Heart right ventricle (tissue), 16 donors: ENCODE data around the gene ZNF786. TPM values are rescaled to one million over a fixed set of nuclear protein-coding genes. Genes with fewer than 3 reads are reported as not detected.

Experiments
- ATAC-seq, 8 donors: fragments of 200-7000 bp; cut with Tn5 transposase; one replicate each; pipeline ENCODE4 v1.9.1; 2020; ENCODE audit warnings: mild to moderate bottlenecking in 8 of 8, moderate library complexity in 8 of 8, moderate number of reproducible peaks in 1 of 8
- DNase-seq, 2 donors: peaks; one replicate each; pipeline ENCODE4 v3.0.0-alpha.2; 2020
- H3K27ac ChIP-seq, 10 donors: fragments of 200-600 bp; sonication (generic) in 2 of 10; one replicate each; pipeline versions ENCODE4 v1.5.0 to v1.8.0; 2020 to 2022; ENCODE audit warnings: mild to moderate bottlenecking in 3 of 10
- H3K27me3 ChIP-seq, 7 donors: fragments of 200-600 bp; one replicate each; pipeline ENCODE4 v1.8.0; 2021 to 2022; ENCODE audit warnings: mild to moderate bottlenecking in 2 of 7
- H3K36me3 ChIP-seq, 9 donors: fragments of 200-600 bp; sonication (generic) in 1 of 9; one replicate each; pipeline versions ENCODE4 v1.5.0 to v1.8.0; 2020 to 2022; ENCODE audit warnings: mild to moderate bottlenecking in 2 of 9
- H3K4me1 ChIP-seq, 9 donors: fragments of 200-600 bp; sonication (generic) in 1 of 9; one replicate each; pipeline versions ENCODE4 v1.5.0 to v1.8.0; 2020 to 2022; ENCODE audit warnings: mild to moderate bottlenecking in 4 of 9
- H3K4me3 ChIP-seq, 10 donors: fragments of 200-600 bp; sonication (generic) in 2 of 10; one replicate each; pipeline versions ENCODE4 v1.5.0 to v1.8.0; 2020 to 2022; ENCODE audit warnings: mild to moderate bottlenecking in 7 of 10, moderate library complexity in 2 of 10
- H3K9me3 ChIP-seq, 11 donors: fragments of 200-600 bp in 10 of 11; sonication (generic) in 2 of 11; one replicate each; pipeline versions ENCODE4 v1.5.0 to v1.8.0; 2013 to 2022; ENCODE audit warnings: mild to moderate bottlenecking in 2 of 11, control low read depth in 1 of 11, moderate library complexity in 1 of 11
- WGBS, 2 donors: extraction: QIAGEN DNeasy Blood & Tissue Kit; methylation state at CpG; one replicate each; pipeline ENCODE4 v1.1.7; 2013; ENCODE audit warnings: inconsistent platforms in 1 of 2; 5-methylcytosine and 5-hydroxymethylcytosine counted together
- intact Hi-C, 10 donors: fragments of 100-400 bp; cut with DNase I; formaldehyde crosslinking; loops; one replicate each; pipeline versions ENCODE4 v1.11.1 to v1.14.2; 2022
- polyA plus RNA-seq, 2 donors: library from polyadenylated mRNA; stranded (reverse); fragments of 200-250 nt; gene quantifications; one replicate each; pipeline ENCODE4 v1.2.3, GENCODE V29; 2013
- total RNA-seq, 10 donors: library from RNA; stranded (reverse); fragmentation: NEBNext Ultra II Directional in 3 of 10; extraction: Animal tissue kit (Norgen Biotek cat#: 25700) in 3 of 10; gene quantifications; one replicate each; pipeline versions ENCODE4 v1.2.1 to v1.2.4, GENCODE V29; 2021 to 2023
- TF ChIP-seq, protein P1 (sequence below), 9 donors: fragments of 200-600 bp; sonication (generic) in 2 of 9; IDR thresholded peaks; one replicate each; pipeline versions ENCODE4 v1.5.0 to v1.8.0; 2021 to 2022; ENCODE audit warnings: antibody characterized with exemption in 9 of 9, mild to moderate bottlenecking in 5 of 9, moderate library complexity in 1 of 9
- donor health status: Arrhythmogenic right ventricular cardiomyopathy.
- donor health status: ischemic (EF 13 %, LVEDD 7.1; RV severe dilation, severe dysfunction).
- donor health status: healthy with polysubstance abuse.
- donor health status: DM: no; HTN: yes; CAD: no.
- donor health status: DM: no; HTN: no; CAD: no.
- donor health status: ischemic (EF 25% LVEDD 6.9; RV normal size, moderate dysfunction).
- donor health status: ischemic (EF 25% LVEDD 5.7; RV mildly dilated, moderate dysfunction).
- donor health status: healthy.
- donor health status: DM: yes; HTN: yes; CAD: no.
- donor health status: Ischemic cardiomyopathy.
- donor health status: ischemic (EF 35%, LVEDD 5.7; RV mildly dilated, moderate dysfunction).
- donor health status: nonischemic (EF 11% LVEDD 7.7; RV severe dilation, severe dysfunction).
- donor health status: DM: yes; HTN: yes; CAD: no.
- donor health status: PGD.
- donor health status: ischemic (EF 29% LVEDD 5.4; RV normal size, mild dysfunction).
- donor health status: nonischemic (EF 23%, LVEDD 6.1; RV moderate dilation, normal function).

Gene ZNF786
- total and polyA plus RNA-seq, 12 donors, result 2.0 to 3.4 (median 2.6) TPM

DNA sequence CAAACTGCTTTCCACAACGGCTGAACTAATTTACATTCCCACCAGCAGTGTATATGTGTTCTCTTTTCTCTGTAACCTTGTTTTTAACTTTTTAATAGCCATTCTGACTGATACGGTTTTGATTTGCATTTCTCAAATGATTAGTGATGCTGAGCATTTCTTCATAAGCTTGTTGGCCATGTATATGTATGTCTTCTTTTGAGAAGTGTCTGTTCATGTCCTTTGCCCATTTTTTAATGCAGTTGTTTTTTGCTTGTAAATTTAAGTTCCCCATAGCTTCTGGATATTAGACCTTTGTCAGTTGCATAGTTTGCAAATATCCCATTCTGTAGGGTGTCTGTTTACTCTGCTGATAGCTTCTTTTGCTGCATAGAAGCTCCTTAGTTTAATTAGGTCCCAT, 6.1 kb downstream of the ZNF786 start:
- Histone ChIP-seq H3K4me3 (no peak overlapping the region), H3K4me1 (peaks cover 0 to 28% (median 0%) of the 10 kb centered on the region in 9 donors), H3K9me3 (peaks cover 0 to 11% (median 0%) of the 10 kb centered on the region in 11 donors), H3K27ac (no peak overlapping the region), H3K36me3 (peaks cover 0 to 28% (median 0%) of the 10 kb centered on the region in 9 donors), H3K27me3 (no peaks in the 10 kb centered on the region)
- TF ChIP-seq, protein P1, sequence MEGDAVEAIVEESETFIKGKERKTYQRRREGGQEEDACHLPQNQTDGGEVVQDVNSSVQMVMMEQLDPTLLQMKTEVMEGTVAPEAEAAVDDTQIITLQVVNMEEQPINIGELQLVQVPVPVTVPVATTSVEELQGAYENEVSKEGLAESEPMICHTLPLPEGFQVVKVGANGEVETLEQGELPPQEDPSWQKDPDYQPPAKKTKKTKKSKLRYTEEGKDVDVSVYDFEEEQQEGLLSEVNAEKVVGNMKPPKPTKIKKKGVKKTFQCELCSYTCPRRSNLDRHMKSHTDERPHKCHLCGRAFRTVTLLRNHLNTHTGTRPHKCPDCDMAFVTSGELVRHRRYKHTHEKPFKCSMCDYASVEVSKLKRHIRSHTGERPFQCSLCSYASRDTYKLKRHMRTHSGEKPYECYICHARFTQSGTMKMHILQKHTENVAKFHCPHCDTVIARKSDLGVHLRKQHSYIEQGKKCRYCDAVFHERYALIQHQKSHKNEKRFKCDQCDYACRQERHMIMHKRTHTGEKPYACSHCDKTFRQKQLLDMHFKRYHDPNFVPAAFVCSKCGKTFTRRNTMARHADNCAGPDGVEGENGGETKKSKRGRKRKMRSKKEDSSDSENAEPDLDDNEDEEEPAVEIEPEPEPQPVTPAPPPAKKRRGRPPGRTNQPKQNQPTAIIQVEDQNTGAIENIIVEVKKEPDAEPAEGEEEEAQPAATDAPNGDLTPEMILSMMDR (IDR thresholded peaks at IDR 0.05), result no peak
- intact Hi-C loops, result loop anchor here in 1 of 10 donors (5.0 kb wide), 1 partner anchor 72 kb away; no protein-coding TSS in a partner anchor
- WGBS, 2 donors, result 93 to 100% methylated on average over 2 of the region's 2 CpGs
- ATAC-seq (no peak), DNase-seq (no peak)

DNA sequence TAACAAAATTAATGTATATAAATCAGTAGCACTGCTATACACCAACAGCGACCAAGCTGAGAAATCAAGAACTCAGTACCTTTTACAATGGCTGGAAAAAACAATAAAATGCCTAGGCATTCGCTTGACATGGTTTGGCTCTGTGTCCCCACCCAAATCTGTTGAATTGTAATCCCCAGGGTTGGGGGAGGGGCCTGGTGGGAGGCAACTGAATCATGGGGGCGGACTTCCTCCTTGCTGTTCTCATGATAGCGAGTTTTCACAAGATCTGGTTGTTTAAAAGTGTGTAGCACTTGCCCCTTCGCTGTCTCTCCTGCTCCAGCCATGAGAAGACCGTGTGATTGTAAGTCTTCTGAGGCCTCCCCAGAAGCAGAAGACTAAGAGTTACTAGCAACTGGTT, 8.6 kb downstream of the ZNF786 start:
- intact Hi-C loops, result loop anchor here in 1 of 10 donors (5.0 kb wide), 1 partner anchor 70 kb away; no protein-coding TSS in a partner anchor
- ATAC-seq, result no peak
- TF ChIP-seq, protein P1 (IDR thresholded peaks at IDR 0.05), result no peak
- Histone ChIP-seq H3K27me3 (no peaks in the 10 kb centered on the region), H3K4me3 (no peak overlapping the region), H3K36me3 (peaks cover 0 to 48% (median 0%) of the 10 kb centered on the region in 9 donors), H3K9me3 (peaks cover 0 to 11% (median 0%) of the 10 kb centered on the region in 11 donors), H3K4me1 (peaks cover 0 to 10% (median 0%) of the 10 kb centered on the region in 9 donors), H3K27ac (no peak overlapping the region)
- no peak for DNase-seq
- 89 to 93% methylated on average over 6 of the region's 6 CpGs for WGBS, 2 donors

DNA sequence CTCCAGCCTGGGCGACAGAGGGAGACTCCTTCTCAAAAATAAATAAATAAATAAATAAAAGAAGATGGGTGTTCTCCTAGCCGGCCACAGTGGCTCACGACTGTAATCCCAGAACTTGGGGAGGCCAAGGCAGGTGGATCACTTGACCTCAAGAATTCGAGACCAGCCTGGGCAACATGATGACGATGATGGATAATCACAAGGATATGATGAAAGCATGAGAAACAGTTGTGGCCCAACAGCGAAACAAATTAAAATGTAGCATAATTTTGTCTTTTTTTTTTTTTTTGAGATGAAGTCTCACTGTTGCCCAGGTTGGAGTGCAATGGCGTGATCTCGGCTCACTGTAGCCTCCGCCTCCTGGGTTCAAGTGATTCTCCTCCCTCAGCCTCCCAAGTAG, 12.9 kb downstream of the ZNF786 start:
- Histone ChIP-seq H3K9me3 (no peaks in the 10 kb centered on the region), H3K4me1 (peaks cover 0 to 9% (median 0%) of the 10 kb centered on the region in 9 donors), H3K27ac (no peak overlapping the region), H3K4me3 (no peak overlapping the region), H3K27me3 (no peaks in the 10 kb centered on the region), H3K36me3 (peaks cover 0 to 55% (median 3%) of the 10 kb centered on the region in 9 donors)
- ATAC-seq, result no peak
- intact Hi-C loops, result no loop called here
- WGBS, 2 donors, result 86 to 87% methylated on average over 9 of the region's 9 CpGs
- TF ChIP-seq, protein P1 (IDR thresholded peaks at IDR 0.05), result no peak
- no peak for DNase-seq

DNA sequence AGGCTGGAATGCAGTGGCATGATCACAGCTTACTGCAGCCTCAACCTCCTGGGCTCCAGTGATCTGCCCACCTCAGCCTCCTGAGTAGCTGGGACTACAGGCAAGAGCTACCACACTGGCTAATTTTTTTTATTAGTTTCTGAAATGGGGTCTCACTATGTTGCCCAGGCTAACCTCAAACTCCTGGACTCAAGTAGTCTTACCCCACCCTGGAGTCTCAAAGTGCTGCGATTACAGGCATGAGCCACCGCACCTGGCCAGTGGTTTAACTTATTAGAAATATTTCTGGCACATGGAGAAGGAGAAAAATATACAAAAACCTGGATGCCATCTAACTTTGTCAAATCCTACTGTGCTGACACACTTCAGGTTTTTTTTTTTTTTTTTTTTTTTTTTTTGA, 15.2 kb downstream of the ZNF786 start:
- H3K36me3 ChIP-seq, result peaks cover 0 to 75% (median 26%) of the 10 kb centered on the region in 9 donors
- H3K4me3 ChIP-seq, result no peak overlapping the region
- TF ChIP-seq, protein P1 (IDR thresholded peaks at IDR 0.05), result no peak
- 98 to 100% methylated on average over 2 of the region's 2 CpGs for WGBS, 2 donors
- H3K9me3 ChIP-seq, result no peaks in the 10 kb centered on the region
- no peak for ATAC-seq
- no peak for DNase-seq
- peaks cover 0 to 12% (median 0%) of the 10 kb centered on the region in 9 donors for H3K4me1 ChIP-seq
- no peaks in the 10 kb centered on the region for H3K27me3 ChIP-seq
- intact Hi-C loops, result no loop called here
- no peak overlapping the region for H3K27ac ChIP-seq
